ENCODE results near the gene NBEA.

The NBEA gene

GRCh38 chr13:35478271-35479037 is 536.4 kb downstream of the NBEA start:
- no peak for DNase-seq

- no peak for DNase-seq
These were observed 537.0 kb downstream of the NBEA start for GRCh38 chr13:35479038-35479492.

GRCh38 chr13:35479706-35480105 is 537.6 kb downstream of the NBEA start:
- no peak for DNase-seq

- no peak for DNase-seq
These were observed 538.3 kb downstream of the NBEA start for GRCh38 chr13:35480346-35480745.

- DNase-seq, result no peak
These were observed 539.7 kb downstream of the NBEA start for GRCh38 chr13:35481777-35482176.

- DNase-seq, result no peak
These were observed 540.5 kb downstream of the NBEA start for GRCh38 chr13:35482527-35482926.

GRCh38 chr13:35483761-35484160 is 541.7 kb downstream of the NBEA start:
- no peak for DNase-seq

- DNase-seq, result no peak
These were observed 542.3 kb downstream of the NBEA start for GRCh38 chr13:35484384-35484783.

- no peak for DNase-seq
These were observed 543.4 kb downstream of the NBEA start for GRCh38 chr13:35485424-35485823.

GRCh38 chr13:35489050-35489449 is 547.0 kb downstream of the NBEA start:
- no peak for DNase-seq

GRCh38 chr13:35496006-35496405 is 553.9 kb downstream of the NBEA start:
- DNase-seq, result no peak

- no peak for DNase-seq
These were observed 554.8 kb downstream of the NBEA start for GRCh38 chr13:35496761-35497386.

GRCh38 chr13:35498231-35498630 is 556.2 kb downstream of the NBEA start:
- no peak for DNase-seq

- no peak for DNase-seq
These were observed 557.2 kb downstream of the NBEA start for GRCh38 chr13:35499196-35499662.

- DNase-seq, result no peak
These were observed 557.6 kb downstream of the NBEA start for GRCh38 chr13:35499676-35500075.

GRCh38 chr13:35500144-35500543 is 558.1 kb downstream of the NBEA start:
- no peak for DNase-seq

- DNase-seq, result no peak
These were observed 559.7 kb downstream of the NBEA start for GRCh38 chr13:35501661-35502235.

- DNase-seq, result no peak
These were observed 560.4 kb downstream of the NBEA start for GRCh38 chr13:35502456-35502855.

GRCh38 chr13:35512271-35512920 is 570.3 kb downstream of the NBEA start:
- DNase-seq, result no peak

- no peak for DNase-seq
These were observed 572.0 kb downstream of the NBEA start for GRCh38 chr13:35514061-35514477.

GRCh38 chr13:35514801-35515502 is 572.9 kb downstream of the NBEA start:
- DNase-seq, result no peak

GRCh38 chr13:35518337-35518946 is 576.4 kb downstream of the NBEA start:
- DNase-seq, result no peak

Measured in activated naive CD4-positive, alpha-beta T cell (primary cell).